K562 (cell line): Measurements from ENCODE around the gene FBRS. TPM values are rescaled to one million over a fixed set of nuclear protein-coding genes. Genes with fewer than 3 reads are reported as not detected.

Experiments used
- CBFA2T3 ChIP-seq: fragments of 450-650 bp; IDR thresholded peaks from 2 replicates; pipeline ENCODE4 v1.6.1; 2017
- CBX8 ChIP-seq: fragments of 200-600 bp; sonication (generic); IDR thresholded peaks from 2 replicates; pipeline ENCODE4 v1.6.1; 2012; ENCODE audit warnings: borderline replicate concordance, mixed run types, low read depth, mild to moderate bottlenecking, moderate library complexity, mixed read lengths, low read length, control low read depth, inconsistent platforms; ENCODE audit not compliant: poor library complexity, severe bottlenecking; ENCODE audit errors: extremely low read depth
- CCAR2 ChIP-seq: fragments of 200-400 bp; formaldehyde crosslinking; IDR thresholded peaks from 2 replicates; pipeline ENCODE4 v1.6.1; 2017; ENCODE audit warnings: mild to moderate bottlenecking, low read depth, low read length
- CREM ChIP-seq: IDR thresholded peaks from 2 replicates; pipeline ENCODE4 v1.6.1; 2014; ENCODE audit warnings: antibody characterized with exemption, low read depth
- DDX20 ChIP-seq: fragments of 450-650 bp; IDR thresholded peaks from 2 replicates; pipeline ENCODE4 v1.6.1; 2016; ENCODE audit warnings: missing genetic modification characterization, low read depth, mild to moderate bottlenecking, missing compliant biosample characterization, moderate library complexity
- GABPB2 ChIP-seq: fragments of 250-450 bp; sonication (Bioruptor Pico); conservative IDR thresholded peaks from 2 replicates; pipeline ENCODE4 v1.5.1; 2021; ENCODE audit warnings: mild to moderate bottlenecking
- HNRNPK ChIP-seq: fragments of 200-400 bp; formaldehyde crosslinking; IDR thresholded peaks from one replicate; pipeline ENCODE4 v1.6.1; 2018; ENCODE audit warnings: mild to moderate bottlenecking, low read depth, low read length; ENCODE audit not compliant: poor library complexity, severe bottlenecking
- KAT2B ChIP-seq: IDR thresholded peaks from one replicate; pipeline ENCODE4 v1.6.1; 2012; ENCODE audit warnings: low read depth, mild to moderate bottlenecking, control low read depth, inconsistent platforms, low read length, moderate library complexity
- NCOA1 ChIP-seq: fragments of 450-650 bp; IDR thresholded peaks from 2 replicates; pipeline ENCODE4 v1.6.1; 2016; ENCODE audit warnings: low read depth
- SREBF2 ChIP-seq: sonication (generic); formaldehyde crosslinking; IDR thresholded peaks from 2 replicates; pipeline ENCODE4 v1.4.0; 2020; ENCODE audit warnings: mild to moderate bottlenecking, missing genetic modification reagents
- ZFP30 ChIP-seq: fragments of 250-450 bp; sonication (Bioruptor Pico); IDR thresholded peaks from 2 replicates; pipeline ENCODE4 v1.8.0; 2022; ENCODE audit warnings: moderate library complexity, mild to moderate bottlenecking, inconsistent platforms, borderline replicate concordance
- ZNF583 ChIP-seq: fragments of 250-450 bp; sonication (Bioruptor Pico); IDR thresholded peaks from 2 replicates; pipeline ENCODE4 v1.4.0; 2020
- polyA plus RNA-seq, 8 experiments: library from polyadenylated mRNA; depleted of rRNA in 4 of 8; stranded (reverse) in 5 of 8; unstranded in 3 of 8; fragments of >200 nt; fragmentation: Nextera tagmentation in 2 of 8; fragmentation: Illumina TruSeq in 1 of 8; extraction: Ambion mirVana in 2 of 8; extraction: Trizol in 1 of 8; gene quantifications; 2 replicates each; pipeline versions ENCODE4 v1.2.1 to v1.2.3, GENCODE V29; 2011 to 2014; ENCODE audit warnings: inconsistent platforms in 1 of 8, missing spikeins in 1 of 8
- total RNA-seq, 7 experiments: library from RNA; depleted of rRNA in 6 of 7; stranded (reverse); fragments of >200 nt in 6 of 7; fragmentation: Illumina TruSeq in 2 of 7; extraction: Trizol in 2 of 7; gene quantifications; 2 replicates each; pipeline versions ENCODE4 v1.2.1 to v1.2.3, GENCODE V29; 2011 to 2021; ENCODE audit warnings: low replicate concordance in 1 of 7
- TF ChIP-seq, protein P1 (sequence below), 2 experiments: IDR thresholded peaks in 1 of 2; conservative IDR thresholded peaks in 1 of 2; 2 replicates each; pipeline ENCODE4 v1.6.1; 2016; ENCODE audit warnings: low read depth in 2 of 2, mild to moderate bottlenecking in 1 of 2, missing compliant biosample characterization in 1 of 2, missing genetic modification characterization in 1 of 2, moderate library complexity in 1 of 2
- TF ChIP-seq, protein P2 (sequence below): fragments of 450-650 bp; IDR thresholded peaks from 2 replicates; pipeline ENCODE4 v1.6.1; 2018; ENCODE audit warnings: mild to moderate bottlenecking, low read depth; ENCODE audit not compliant: partially characterized antibody
- TF ChIP-seq, protein P3 (sequence below): fragments of 250-450 bp; sonication (Bioruptor Pico); IDR thresholded peaks from 2 replicates; pipeline ENCODE4 v1.5.1; 2021; ENCODE audit warnings: mild to moderate bottlenecking
- TF ChIP-seq, protein P4 (sequence below): fragments of 450-650 bp; IDR thresholded peaks from 2 replicates; pipeline ENCODE4 v1.6.1; 2014; ENCODE audit warnings: low read depth, mild to moderate bottlenecking, moderate library complexity, borderline replicate concordance
- TF ChIP-seq, protein P5 (sequence below): fragments of 250-450 bp; sonication (Bioruptor Pico); IDR thresholded peaks from 2 replicates; pipeline ENCODE4 v1.5.0; 2021
- TF ChIP-seq, protein P6 (sequence below): sonication (generic); formaldehyde crosslinking; IDR thresholded peaks from 2 replicates; pipeline ENCODE4 v1.9.0; 2022; ENCODE audit warnings: mild to moderate bottlenecking, missing genetic modification reagents

Gene FBRS
- total and polyA plus RNA-seq, 9 of the 15 experiments (the other 6 are each of a cell fraction or from before 2014, with no cell fraction given): 0.32 to 59.5 (median 13.1) TPM

DNA sequence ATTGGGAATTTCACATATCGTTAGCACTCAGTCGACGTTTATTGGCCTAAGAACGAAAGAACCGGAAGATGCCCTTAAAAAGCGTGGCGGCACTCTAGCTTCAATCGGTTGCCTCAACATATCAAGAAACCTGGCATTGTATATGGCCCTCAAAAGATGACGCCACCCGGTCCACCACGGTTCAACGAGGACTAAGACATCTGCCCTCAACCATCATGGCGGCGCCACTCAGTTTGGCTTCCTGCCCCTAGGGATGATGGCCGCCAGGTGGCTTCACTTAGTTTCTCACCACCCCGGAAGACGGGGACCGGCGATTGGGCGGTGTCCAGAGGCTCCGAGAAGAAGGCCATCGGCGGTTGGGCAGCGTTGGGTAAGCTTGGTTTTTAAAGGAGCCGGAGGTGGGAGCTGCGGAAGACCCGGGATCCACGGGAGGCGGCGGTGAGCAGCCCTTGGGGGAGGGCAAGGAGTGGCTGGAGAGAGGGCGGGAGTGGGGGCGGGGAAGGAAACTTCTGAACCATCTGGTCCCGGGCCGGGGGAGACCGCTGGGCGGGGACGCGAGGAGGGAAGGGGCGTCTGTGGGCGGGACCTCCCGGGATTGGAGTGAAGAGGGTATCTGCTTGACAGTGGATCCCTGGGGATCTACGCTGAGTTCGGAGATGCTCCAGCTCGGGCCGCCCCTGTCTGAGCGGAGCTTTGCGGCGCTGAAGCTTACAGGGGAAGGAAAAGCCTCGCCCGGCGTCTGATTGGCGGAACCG lies 7.7 kb upstream of the FBRS start, which contains the start of gene PRR14 (continued):
- TF ChIP-seq, protein P1, sequence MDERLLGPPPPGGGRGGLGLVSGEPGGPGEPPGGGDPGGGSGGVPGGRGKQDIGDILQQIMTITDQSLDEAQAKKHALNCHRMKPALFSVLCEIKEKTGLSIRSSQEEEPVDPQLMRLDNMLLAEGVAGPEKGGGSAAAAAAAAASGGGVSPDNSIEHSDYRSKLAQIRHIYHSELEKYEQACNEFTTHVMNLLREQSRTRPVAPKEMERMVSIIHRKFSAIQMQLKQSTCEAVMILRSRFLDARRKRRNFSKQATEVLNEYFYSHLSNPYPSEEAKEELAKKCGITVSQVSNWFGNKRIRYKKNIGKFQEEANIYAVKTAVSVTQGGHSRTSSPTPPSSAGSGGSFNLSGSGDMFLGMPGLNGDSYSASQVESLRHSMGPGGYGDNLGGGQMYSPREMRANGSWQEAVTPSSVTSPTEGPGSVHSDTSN (CRISPR knock-in tag; IDR thresholded peaks at IDR 0.05; ENCODE audit: low read depth): no peak
- TF ChIP-seq, protein P1 (tag; conservative IDR thresholded peaks at IDR 0.05; ENCODE audit: low read depth): no peak
- peak; percentile 96 for TF ChIP-seq CREM
- TF ChIP-seq ZNF583 (CRISPR knock-in tag): no peak; the same call in 1 of the 2 replicates
- no peak for TF ChIP-seq ZFP30
- TF ChIP-seq HNRNPK: no peak
- TF ChIP-seq CCAR2: no peak
- TF ChIP-seq, protein P2, sequence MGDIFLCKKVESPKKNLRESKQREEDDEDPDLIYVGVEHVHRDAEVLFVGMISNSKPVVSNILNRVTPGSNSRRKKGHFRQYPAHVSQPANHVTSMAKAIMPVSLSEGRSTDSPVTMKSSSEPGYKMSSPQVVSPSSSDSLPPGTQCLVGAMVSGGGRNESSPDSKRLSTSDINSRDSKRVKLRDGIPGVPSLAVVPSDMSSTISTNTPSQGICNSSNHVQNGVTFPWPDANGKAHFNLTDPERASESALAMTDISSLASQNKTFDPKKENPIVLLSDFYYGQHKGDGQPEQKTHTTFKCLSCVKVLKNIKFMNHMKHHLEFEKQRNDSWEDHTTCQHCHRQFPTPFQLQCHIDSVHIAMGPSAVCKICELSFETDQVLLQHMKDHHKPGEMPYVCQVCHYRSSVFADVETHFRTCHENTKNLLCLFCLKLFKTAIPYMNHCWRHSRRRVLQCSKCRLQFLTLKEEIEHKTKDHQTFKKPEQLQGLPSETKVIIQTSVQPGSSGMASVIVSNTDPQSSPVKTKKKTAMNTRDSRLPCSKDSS: no peak
- no peak for TF ChIP-seq CBX8
- TF ChIP-seq, protein P3, sequence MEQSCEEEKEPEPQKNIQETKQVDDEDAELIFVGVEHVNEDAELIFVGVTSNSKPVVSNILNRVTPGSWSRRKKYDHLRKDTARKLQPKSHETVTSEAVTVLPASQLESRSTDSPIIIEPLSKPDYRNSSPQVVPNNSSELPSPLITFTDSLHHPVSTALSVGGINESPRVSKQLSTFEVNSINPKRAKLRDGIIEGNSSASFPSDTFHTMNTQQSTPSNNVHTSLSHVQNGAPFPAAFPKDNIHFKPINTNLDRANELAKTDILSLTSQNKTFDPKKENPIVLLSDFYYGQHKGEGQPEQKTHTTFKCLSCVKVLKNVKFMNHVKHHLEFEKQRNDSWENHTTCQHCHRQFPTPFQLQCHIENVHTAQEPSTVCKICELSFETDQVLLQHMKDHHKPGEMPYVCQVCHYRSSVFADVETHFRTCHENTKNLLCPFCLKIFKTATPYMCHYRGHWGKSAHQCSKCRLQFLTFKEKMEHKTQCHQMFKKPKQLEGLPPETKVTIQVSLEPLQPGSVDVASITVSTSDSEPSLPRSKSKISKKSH (CRISPR knock-in tag): no peak
- TF ChIP-seq, protein P4, sequence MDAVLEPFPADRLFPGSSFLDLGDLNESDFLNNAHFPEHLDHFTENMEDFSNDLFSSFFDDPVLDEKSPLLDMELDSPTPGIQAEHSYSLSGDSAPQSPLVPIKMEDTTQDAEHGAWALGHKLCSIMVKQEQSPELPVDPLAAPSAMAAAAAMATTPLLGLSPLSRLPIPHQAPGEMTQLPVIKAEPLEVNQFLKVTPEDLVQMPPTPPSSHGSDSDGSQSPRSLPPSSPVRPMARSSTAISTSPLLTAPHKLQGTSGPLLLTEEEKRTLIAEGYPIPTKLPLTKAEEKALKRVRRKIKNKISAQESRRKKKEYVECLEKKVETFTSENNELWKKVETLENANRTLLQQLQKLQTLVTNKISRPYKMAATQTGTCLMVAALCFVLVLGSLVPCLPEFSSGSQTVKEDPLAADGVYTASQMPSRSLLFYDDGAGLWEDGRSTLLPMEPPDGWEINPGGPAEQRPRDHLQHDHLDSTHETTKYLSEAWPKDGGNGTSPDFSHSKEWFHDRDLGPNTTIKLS: peak; percentile 69; the same call in 1 of the 2 replicates
- no peak for TF ChIP-seq GABPB2
- no peak for TF ChIP-seq KAT2B
- no peak for TF ChIP-seq NCOA1
- TF ChIP-seq CBFA2T3: no peak
- TF ChIP-seq, protein P5, sequence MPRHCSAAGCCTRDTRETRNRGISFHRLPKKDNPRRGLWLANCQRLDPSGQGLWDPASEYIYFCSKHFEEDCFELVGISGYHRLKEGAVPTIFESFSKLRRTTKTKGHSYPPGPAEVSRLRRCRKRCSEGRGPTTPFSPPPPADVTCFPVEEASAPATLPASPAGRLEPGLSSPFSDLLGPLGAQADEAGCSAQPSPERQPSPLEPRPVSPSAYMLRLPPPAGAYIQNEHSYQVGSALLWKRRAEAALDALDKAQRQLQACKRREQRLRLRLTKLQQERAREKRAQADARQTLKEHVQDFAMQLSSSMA (CRISPR knock-in tag): no peak
- TF ChIP-seq SREBF2 (CRISPR knock-in tag): no peak
- TF ChIP-seq, protein P6, sequence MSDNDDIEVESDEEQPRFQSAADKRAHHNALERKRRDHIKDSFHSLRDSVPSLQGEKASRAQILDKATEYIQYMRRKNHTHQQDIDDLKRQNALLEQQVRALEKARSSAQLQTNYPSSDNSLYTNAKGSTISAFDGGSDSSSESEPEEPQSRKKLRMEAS (CRISPR knock-in tag): no peak; the same call in 1 of the 2 replicates
- TF ChIP-seq DDX20 (tag): no peak
